Endothelial cell of umbilical vein (primary cell): ENCODE data around the gene C2orf81.

Source experiments
- EZH2 ChIP-seq: IDR thresholded peaks from 2 replicates; pipeline ENCODE4 v1.6.1; 2012; ENCODE audit warnings: borderline replicate concordance, low read depth, mild to moderate bottlenecking, moderate library complexity, low read length, inconsistent platforms; ENCODE audit not compliant: severe bottlenecking
- MYC ChIP-seq: IDR thresholded peaks from one replicate; pipeline ENCODE4 v1.6.1; 2011; ENCODE audit warnings: mild to moderate bottlenecking, low read depth, low read length
- POLR2A ChIP-seq: IDR thresholded peaks from 2 replicates; pipeline ENCODE4 v1.6.1; 2012; ENCODE audit warnings: low read depth, mild to moderate bottlenecking, control low read depth, low read length
- POLR2AphosphoS5 ChIP-seq: IDR thresholded peaks from 2 replicates; pipeline ENCODE4 v1.6.1; 2012; ENCODE audit warnings: low read depth, mild to moderate bottlenecking, control low read depth, low read length, moderate library complexity; ENCODE audit not compliant: insufficient read depth
- TF ChIP-seq, protein P1 (sequence below): IDR thresholded peaks from 2 replicates; pipeline ENCODE4 v1.6.1; 2011; ENCODE audit not compliant: insufficient read depth, insufficient read length

- TF ChIP-seq, protein P1, sequence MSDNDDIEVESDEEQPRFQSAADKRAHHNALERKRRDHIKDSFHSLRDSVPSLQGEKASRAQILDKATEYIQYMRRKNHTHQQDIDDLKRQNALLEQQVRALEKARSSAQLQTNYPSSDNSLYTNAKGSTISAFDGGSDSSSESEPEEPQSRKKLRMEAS, result no peak
- TF ChIP-seq POLR2A (no peak), MYC (no peak), POLR2AphosphoS5 (no peak), EZH2 (no peak)
Observed at GRCh38 chr2:74407682-74408081, 13.7 kb downstream of the C2orf81 start.
